ENCODE data around the gene BANF2. TPM values are rescaled to one million over a fixed set of nuclear protein-coding genes. Genes with fewer than 3 reads are reported as not detected.
"Not testable (repeated sequence)": the region's sequence is repeated elsewhere in the genome, so short reads cannot be mapped to it uniquely, and the experiment has no call there.

Gene BANF2
- total RNA-seq, 2 experiments from 2014 or later, result not detected

DNA sequence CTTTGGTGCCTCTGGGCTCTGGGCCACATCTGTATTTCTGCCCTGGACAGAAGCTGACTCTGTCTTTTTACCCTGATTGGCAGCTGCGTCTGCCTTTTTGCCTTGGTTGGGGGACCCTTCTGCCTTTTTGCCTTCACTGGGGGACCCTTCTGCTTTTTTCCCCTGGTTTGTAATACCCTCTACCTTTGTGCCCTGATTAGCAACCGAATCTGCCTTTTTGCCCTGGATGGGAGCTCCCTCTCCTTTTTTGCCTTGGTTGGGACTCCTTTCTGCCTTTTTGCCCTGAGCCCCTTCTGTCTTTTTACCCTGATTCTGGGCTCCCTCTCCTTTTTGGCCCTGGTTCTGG lies 41.1 kb upstream of the BANF2 start:
- H3K4me1 Mint-ChIP-seq, result peaks cover 22% of the 10 kb centered on the region
- H3K27me3 Mint-ChIP-seq, result no peaks in the 10 kb centered on the region
- ChIA-PET CTCF (no interaction called here), POLR2A (no interaction called here)
- no peak overlapping the region for H3K4me3 Mint-ChIP-seq
- H3K27ac Mint-ChIP-seq, result no peak overlapping the region
- H3K9me3 Mint-ChIP-seq, result peaks cover 9% of the 10 kb centered on the region
- H3K36me3 Mint-ChIP-seq (ENCODE audit: low read depth), result peaks cover 38% of the 10 kb centered on the region
- no peak for DNase-seq

DNA sequence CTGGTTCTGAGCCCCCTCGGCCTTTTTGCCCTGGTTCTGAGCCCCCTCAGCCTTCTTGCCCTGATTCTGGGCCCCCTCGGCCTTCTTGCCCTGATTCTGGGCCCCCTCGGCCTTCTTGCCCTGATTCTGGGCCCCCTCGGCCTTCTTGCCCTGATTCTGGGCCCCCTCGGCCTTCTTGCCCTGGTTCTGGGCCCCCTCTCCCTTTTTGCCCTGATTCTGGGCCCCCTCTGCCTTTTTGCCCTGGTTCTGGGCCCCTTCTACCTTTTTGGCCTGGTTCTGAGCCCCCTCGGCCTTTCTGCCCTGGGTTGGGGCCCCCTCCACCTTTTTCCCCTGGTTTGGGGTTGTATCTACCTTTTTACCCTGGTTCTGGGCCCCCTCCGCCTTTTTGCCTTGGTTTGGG lies 40.4 kb upstream of the BANF2 start:
- H3K4me3 Mint-ChIP-seq, H3K27ac Mint-ChIP-seq, DNase-seq, H3K27me3 Mint-ChIP-seq, H3K9me3 Mint-ChIP-seq, POLR2A ChIA-PET: not testable (repeated sequence)
- CTCF ChIA-PET, result interaction anchor here (1.0 kb wide), 1 partner anchor 21 kb away, joined by 3 read pairs; no protein-coding TSS in a partner anchor
- Mint-ChIP-seq H3K4me1 (peaks cover 28% of the 10 kb centered on the region), H3K36me3 (ENCODE audit: low read depth) (peaks cover 38% of the 10 kb centered on the region)

DNA sequence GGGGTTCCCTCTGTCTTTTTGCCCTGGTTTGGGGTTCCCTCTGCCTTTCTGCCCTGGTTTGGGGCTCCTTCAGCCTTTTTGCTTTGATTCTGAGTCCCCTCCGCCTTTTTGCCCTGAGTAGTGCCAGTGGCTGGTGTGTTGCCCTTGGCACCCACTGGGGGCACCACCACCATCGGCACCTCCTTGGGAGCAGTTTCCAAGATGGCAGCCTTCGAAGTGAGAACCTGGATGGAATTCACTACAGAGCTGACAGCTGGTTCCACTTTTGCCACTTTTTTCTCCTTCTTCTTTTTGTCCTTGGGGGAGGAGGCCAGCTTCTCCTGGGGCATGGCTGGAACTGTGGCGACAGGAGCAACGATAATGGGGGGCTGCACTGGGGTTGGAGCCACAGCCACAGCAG lies 40.0 kb upstream of the BANF2 start:
- Mint-ChIP-seq H3K36me3 (ENCODE audit: low read depth) (peaks cover 38% of the 10 kb centered on the region), H3K9me3 (peaks cover 9% of the 10 kb centered on the region), H3K4me1 (peaks cover 32% of the 10 kb centered on the region), H3K27ac (no peak overlapping the region), H3K27me3 (no peaks in the 10 kb centered on the region), H3K4me3 (no peak overlapping the region)
- no peak for DNase-seq
- CTCF ChIA-PET, result interaction anchor here (1.0 kb wide), 1 partner anchor 21 kb away, joined by 3 read pairs; no protein-coding TSS in a partner anchor
- POLR2A ChIA-PET, result no interaction called here

DNA sequence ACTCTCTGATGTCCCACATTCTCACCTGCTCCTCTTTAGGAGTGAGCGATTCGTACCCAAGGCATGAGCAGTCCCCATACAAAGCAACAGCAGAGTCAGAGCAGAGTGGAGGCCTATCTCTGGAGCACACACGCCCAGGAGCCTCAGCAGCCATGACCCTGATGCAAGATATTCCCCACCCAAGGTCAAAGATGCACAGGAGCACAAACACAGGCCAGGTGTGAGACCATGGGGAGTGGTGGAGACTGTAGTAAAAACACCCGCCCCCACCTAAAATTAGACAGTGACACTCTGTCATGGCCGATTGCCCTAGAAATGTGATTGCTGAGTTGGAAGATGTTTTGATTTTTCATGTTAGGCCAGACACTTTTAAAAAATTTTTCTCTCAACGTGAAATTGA lies 39.1 kb upstream of the BANF2 start:
- CTCF ChIA-PET, result no interaction called here
- Mint-ChIP-seq H3K36me3 (ENCODE audit: low read depth) (peaks cover 38% of the 10 kb centered on the region), H3K4me1 (peaks cover 39% of the 10 kb centered on the region), H3K4me3 (no peak overlapping the region), H3K27ac (no peak overlapping the region), H3K9me3 (peaks cover 9% of the 10 kb centered on the region), H3K27me3 (no peaks in the 10 kb centered on the region)
- POLR2A ChIA-PET, result no interaction called here
- DNase-seq, result no peak

DNA sequence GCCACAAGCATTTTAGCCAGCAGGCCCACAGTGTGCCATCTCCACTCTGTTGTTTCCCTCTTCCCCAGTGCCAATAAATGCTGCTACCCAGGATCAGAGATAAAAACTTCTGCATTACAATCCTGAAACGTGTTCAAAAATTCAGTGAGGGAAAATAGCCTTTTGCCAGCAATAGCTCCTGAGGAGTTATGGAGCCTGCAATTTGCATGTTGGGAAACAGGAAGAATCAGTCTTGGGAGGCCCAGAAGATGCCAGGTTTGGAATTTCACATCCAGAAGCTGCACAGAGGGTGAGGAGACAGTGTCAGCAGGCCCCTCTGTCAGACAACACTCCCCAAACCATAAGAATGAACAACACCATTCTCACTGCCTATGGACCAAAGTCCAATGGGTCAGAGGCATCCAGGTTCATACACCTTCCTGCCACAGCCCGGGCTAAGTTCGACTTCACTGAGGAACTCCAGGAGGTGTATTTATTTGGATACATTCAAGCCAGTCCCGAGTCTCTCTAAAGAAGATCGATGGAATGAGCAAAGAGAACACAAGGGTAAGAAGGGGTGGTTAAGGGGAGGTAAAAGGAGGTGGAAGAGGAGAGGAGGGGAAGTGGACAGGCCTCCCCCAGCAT lies 38.5 kb upstream of the BANF2 start:
- H3K4me1 Mint-ChIP-seq, result peaks cover 44% of the 10 kb centered on the region
- ChIA-PET CTCF (no interaction called here), POLR2A (no interaction called here)
- H3K4me3 Mint-ChIP-seq, result no peak overlapping the region
- no peak overlapping the region for H3K27ac Mint-ChIP-seq
- peaks cover 36% of the 10 kb centered on the region for H3K36me3 Mint-ChIP-seq (ENCODE audit: low read depth)
- peaks cover 9% of the 10 kb centered on the region for H3K9me3 Mint-ChIP-seq
- no peaks in the 10 kb centered on the region for H3K27me3 Mint-ChIP-seq
- no peak for DNase-seq

DNA sequence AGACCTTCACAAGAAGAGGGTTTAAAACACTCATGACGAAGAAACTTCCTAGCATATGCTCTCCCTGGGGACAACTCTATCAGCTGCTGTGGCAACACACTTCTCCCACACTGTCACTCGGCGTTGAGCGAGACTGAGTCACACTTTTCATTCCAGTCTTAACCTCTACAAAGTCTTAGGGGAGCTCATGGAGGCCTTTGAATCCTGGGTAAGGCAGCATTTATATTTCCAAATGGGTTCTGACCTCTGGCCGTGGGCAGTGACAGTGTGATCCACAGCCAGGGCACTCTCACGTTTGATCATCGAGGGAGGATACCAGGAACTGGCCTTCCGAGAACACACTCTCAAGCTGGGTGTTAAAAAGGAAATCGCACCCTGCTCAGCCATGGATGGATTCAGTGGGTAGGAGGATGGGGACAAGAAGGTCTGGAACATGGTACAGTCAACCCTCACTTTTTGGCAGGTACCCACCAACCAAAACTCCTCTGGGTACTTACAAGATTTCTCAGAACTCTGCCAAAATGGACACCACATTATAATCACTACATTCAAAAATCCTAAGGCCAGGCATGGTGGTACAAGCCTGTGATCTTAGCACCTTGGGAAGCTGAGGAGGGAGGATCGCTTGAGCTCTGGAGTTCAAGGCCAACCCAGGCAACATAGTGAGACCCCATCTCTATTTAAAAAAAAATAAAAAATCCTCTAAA lies 37.3 kb upstream of the BANF2 start:
- peaks cover 32% of the 10 kb centered on the region for H3K36me3 Mint-ChIP-seq (ENCODE audit: low read depth)
- CTCF ChIA-PET, result no interaction called here
- H3K27ac Mint-ChIP-seq, result peak overlapping the region; percentile 26
- H3K27me3 Mint-ChIP-seq, result no peaks in the 10 kb centered on the region
- DNase-seq, result no peak
- H3K4me1 Mint-ChIP-seq, result peaks cover 46% of the 10 kb centered on the region
- POLR2A ChIA-PET, result no interaction called here
- H3K4me3 Mint-ChIP-seq, result no peak overlapping the region
- peaks cover 9% of the 10 kb centered on the region for H3K9me3 Mint-ChIP-seq

DNA sequence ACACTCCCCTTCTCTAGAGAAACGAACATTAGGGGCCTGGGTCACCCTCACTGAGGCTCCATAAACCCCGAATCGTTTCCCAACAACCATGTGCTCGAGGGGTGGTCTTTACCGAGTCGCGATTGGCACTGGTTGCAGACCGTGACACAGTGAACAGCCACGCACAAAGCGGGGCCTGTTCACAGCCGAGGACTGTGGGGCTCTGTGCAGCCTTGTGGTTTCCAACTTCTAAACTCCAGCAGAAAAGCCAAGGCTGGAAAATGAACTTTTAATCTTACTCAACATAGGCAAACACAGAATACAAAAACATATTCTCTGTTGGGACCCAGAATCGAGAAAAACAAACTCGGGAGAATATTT lies 36.7 kb upstream of the BANF2 start:
- Mint-ChIP-seq H3K36me3 (ENCODE audit: low read depth) (peaks cover 28% of the 10 kb centered on the region), H3K27ac (no peak overlapping the region), H3K9me3 (peaks cover 9% of the 10 kb centered on the region), H3K27me3 (no peaks in the 10 kb centered on the region), H3K4me1 (peaks cover 41% of the 10 kb centered on the region), H3K4me3 (no peak overlapping the region)
- POLR2A ChIA-PET, result no interaction called here
- CTCF ChIA-PET, result no interaction called here
- no peak for DNase-seq

DNA sequence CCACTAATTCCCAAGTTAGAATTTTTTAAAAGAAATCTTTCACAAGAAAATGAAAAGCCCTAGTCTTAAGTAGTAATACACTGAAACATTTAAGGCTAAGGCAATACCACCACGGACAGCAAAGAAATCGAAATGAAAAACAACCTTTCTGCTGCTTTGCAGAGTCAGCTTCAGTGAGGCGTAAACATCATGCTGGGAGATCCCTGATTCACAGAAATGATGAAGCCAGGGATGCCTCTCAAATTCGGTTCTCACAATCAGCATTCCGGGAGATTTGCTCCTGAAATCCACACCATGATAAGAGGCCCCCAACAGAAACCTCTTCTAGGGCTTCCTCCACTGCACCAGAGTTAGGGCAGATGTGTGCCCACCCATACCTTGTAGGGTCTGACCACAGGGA lies 36.3 kb upstream of the BANF2 start:
- Mint-ChIP-seq H3K27me3 (no peaks in the 10 kb centered on the region), H3K4me1 (peaks cover 39% of the 10 kb centered on the region), H3K9me3 (peaks cover 9% of the 10 kb centered on the region), H3K36me3 (ENCODE audit: low read depth) (peaks cover 24% of the 10 kb centered on the region), H3K27ac (no peak overlapping the region), H3K4me3 (no peak overlapping the region)
- DNase-seq, result no peak
- ChIA-PET POLR2A (no interaction called here), CTCF (no interaction called here)

DNA sequence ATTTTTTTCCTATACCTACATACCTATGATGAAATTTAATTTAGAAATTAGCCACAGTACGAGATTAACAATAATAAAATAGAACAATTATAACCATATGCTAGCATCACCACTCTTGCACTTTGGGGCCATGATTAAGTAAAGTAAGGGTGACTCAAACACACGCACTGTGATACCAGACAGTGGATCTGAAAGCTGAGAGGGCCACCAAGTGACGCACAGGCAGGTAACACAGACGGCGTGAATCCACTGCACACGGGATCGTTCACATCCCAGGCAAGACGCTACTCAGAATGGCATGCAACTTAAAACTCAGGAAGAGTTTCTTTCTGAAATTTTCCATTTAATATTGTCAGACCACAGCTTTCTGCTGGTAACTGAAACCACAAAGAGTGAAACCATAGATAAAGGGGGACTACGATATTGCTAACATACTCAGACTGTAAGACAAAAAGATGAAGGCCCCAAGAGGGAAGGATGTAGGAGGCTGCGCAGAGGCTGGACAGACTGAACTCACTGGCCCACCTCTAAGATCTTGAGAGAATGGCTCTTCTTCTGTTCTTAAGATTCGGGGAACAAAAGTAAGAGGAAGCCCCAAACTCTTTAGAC lies 35.6 kb upstream of the BANF2 start:
- no peak overlapping the region for H3K27ac Mint-ChIP-seq
- peaks cover 39% of the 10 kb centered on the region for H3K4me1 Mint-ChIP-seq
- ChIA-PET POLR2A (no interaction called here), CTCF (interaction anchor here (0.7 to 1.0 kb wide), 3 partner anchors 13 to 1490 kb away, joined by 3 to 5 read pairs (median 3); no protein-coding TSS in a partner anchor)
- H3K27me3 Mint-ChIP-seq, result no peaks in the 10 kb centered on the region
- no peak overlapping the region for H3K4me3 Mint-ChIP-seq
- DNase-seq, result no peak
- H3K36me3 Mint-ChIP-seq (ENCODE audit: low read depth), result peaks cover 20% of the 10 kb centered on the region
- peaks cover 7% of the 10 kb centered on the region for H3K9me3 Mint-ChIP-seq

DNA sequence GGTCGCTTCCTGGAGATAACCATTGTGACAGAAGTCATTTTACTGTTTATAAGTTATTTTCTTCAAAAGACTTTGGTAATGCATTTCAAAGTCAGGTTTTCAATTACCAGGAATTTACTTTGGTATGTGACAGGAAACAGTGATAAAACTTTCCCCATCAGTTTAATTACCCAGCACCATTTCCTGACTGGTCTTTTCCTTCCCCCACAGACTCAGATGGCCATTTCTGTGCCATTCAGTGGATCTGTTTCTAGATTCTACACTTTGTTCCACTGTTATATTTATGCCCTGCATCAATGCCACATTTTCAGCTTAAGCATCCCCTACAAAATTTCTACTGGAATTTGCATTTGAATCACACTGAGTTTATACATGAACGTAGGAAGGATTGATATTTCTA lies 34.0 kb upstream of the BANF2 start:
- Mint-ChIP-seq H3K27ac (no peak overlapping the region), H3K4me1 (peaks cover 39% of the 10 kb centered on the region), H3K4me3 (no peak overlapping the region), H3K9me3 (no peaks in the 10 kb centered on the region), H3K36me3 (ENCODE audit: low read depth) (peaks cover 9% of the 10 kb centered on the region), H3K27me3 (no peaks in the 10 kb centered on the region)
- ChIA-PET POLR2A (no interaction called here), CTCF (interaction anchor here (1.3 to 2.3 kb wide), 2 partner anchors 13 to 16 kb away, joined by 3 to 11 read pairs; partner anchors contain the start of gene RRBP1)
- no peak for DNase-seq

DNA sequence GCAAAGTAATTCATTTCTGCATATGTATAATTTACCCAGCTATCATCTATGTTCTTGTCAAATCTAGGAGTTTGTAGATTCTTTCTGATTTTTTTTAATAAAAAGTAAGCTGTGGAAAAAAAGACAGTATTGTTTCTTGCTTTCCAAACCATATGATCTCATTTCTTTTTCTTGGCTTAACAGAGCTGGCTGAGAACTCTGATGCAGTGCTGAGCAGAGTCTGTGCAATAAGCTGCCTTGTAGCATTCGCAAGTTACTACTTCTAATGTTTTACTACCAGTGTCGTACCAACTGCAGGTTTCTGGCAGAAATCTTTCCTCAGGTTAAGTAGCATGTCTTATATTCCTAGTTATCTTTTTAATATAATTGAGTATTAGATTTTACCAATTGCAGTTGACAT lies 33.3 kb upstream of the BANF2 start:
- ChIA-PET POLR2A (no interaction called here), CTCF (interaction anchor here (2.3 kb wide), 1 partner anchor 16 kb away, joined by 11 read pairs; the partner anchor contains the start of gene RRBP1)
- no peaks in the 10 kb centered on the region for H3K9me3 Mint-ChIP-seq
- peaks cover 10% of the 10 kb centered on the region for H3K36me3 Mint-ChIP-seq (ENCODE audit: low read depth)
- DNase-seq, result no peak
- H3K27ac Mint-ChIP-seq, result no peak overlapping the region
- H3K4me3 Mint-ChIP-seq, result no peak overlapping the region
- H3K27me3 Mint-ChIP-seq, result no peaks in the 10 kb centered on the region
- H3K4me1 Mint-ChIP-seq, result peaks cover 39% of the 10 kb centered on the region

DNA sequence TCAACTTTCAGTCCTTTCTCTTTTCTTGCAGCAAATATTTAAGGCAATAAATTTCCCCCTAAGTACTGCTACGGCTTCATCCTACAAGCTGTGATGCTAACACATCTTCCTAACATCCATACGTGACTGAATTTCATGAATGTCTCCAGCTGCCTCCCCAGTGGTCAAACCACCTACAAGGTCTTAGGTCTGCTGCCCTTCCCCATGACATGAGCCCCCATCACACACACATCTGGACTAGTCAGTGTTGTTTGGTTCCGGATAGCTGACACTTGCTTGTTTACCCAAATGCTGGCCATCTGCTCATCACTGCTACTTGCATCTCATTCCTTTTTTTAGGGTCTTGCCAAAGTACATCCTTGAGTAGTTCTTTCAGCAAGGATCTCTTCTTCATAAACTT lies 32.3 kb upstream of the BANF2 start:
- no peak overlapping the region for H3K27ac Mint-ChIP-seq
- CTCF ChIA-PET, result no interaction called here
- H3K4me1 Mint-ChIP-seq, result peaks cover 32% of the 10 kb centered on the region
- H3K4me3 Mint-ChIP-seq, result no peak overlapping the region
- DNase-seq, result no peak
- H3K27me3 Mint-ChIP-seq, result no peaks in the 10 kb centered on the region
- POLR2A ChIA-PET, result no interaction called here
- no peaks in the 10 kb centered on the region for H3K9me3 Mint-ChIP-seq
- peaks cover 10% of the 10 kb centered on the region for H3K36me3 Mint-ChIP-seq (ENCODE audit: low read depth)

DNA sequence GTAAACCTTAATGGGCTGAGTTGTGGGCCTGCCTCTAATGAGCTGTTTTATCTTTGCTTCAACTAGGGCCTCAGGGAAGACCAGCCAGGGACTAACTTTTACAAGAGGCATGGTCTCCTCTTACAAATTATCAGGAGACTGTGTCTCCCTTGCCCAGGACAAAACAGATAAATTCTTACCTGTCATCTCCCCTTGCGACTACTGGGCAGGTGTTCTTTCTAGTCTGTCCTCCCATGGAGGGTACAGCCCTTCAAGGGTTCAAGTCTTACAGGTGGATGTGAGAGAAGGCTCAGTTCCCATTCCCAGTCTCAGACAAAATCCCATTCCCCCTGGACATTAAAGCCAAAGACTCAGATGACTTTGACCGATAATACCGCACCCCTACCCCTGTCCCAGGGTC lies 31.3 kb upstream of the BANF2 start:
- Mint-ChIP-seq H3K4me3 (no peak overlapping the region), H3K36me3 (ENCODE audit: low read depth) (peaks cover 14% of the 10 kb centered on the region), H3K4me1 (peaks cover 27% of the 10 kb centered on the region), H3K9me3 (no peaks in the 10 kb centered on the region), H3K27ac (no peak overlapping the region), H3K27me3 (no peaks in the 10 kb centered on the region)
- CTCF ChIA-PET, result no interaction called here
- no peak for DNase-seq
- POLR2A ChIA-PET, result no interaction called here

Measured in activated CD4-positive, alpha-beta T cell treated with anti-CD3 and anti-CD28 coated beads, Interleukin-2, amount 10 ng/mL, durations not matched to agents 7 days and 5 days (primary cell).